Stimulated activated CD4-positive, alpha-beta T cell treated with anti-CD3 and anti-CD28 coated beads, TNF-alpha, amount 100 ng/mL, for 1 hour (primary cell): ENCODE measurements around the gene TTC7B.

Experiments used
- DNase-seq, 3 donors: peaks; one replicate each; pipeline ENCODE4 v3.0.0-alpha.2; 2020; ENCODE audit warnings: low read depth in 3 of 3, low spot score in 1 of 3

The TTC7B gene

GRCh38 chr14:90579816-90580215 is 236.4 kb downstream of the TTC7B start:
- DNase-seq, result no peak

GRCh38 chr14:90579088-90579487 is 237.1 kb downstream of the TTC7B start:
- no peak for DNase-seq

GRCh38 chr14:90578283-90578985 is 237.8 kb downstream of the TTC7B start:
- DNase-seq, result no peak

- no peak for DNase-seq
These were observed 238.5 kb downstream of the TTC7B start for GRCh38 chr14:90577661-90578282.

- DNase-seq, result no peak
These were observed 239.1 kb downstream of the TTC7B start for GRCh38 chr14:90576981-90577660.

GRCh38 chr14:90576581-90576980 is 239.6 kb downstream of the TTC7B start:
- no peak for DNase-seq

GRCh38 chr14:90575781-90576180 is 240.4 kb downstream of the TTC7B start:
- no peak for DNase-seq

- no peak for DNase-seq
These were observed 240.9 kb downstream of the TTC7B start for GRCh38 chr14:90575336-90575735.

- DNase-seq, result no peak
These were observed 241.8 kb downstream of the TTC7B start for GRCh38 chr14:90574188-90575131.

GRCh38 chr14:90573385-90574105 is 242.7 kb downstream of the TTC7B start:
- DNase-seq, result no peak

- no peak for DNase-seq
These were observed 243.6 kb downstream of the TTC7B start for GRCh38 chr14:90572441-90573150.

GRCh38 chr14:90571149-90571947 is 244.9 kb downstream of the TTC7B start:
- no peak for DNase-seq

- no peak for DNase-seq
These were observed 245.8 kb downstream of the TTC7B start for GRCh38 chr14:90570461-90570860.

GRCh38 chr14:90569606-90570387 is 246.4 kb downstream of the TTC7B start:
- no peak for DNase-seq

- DNase-seq, result no peak
These were observed 247.0 kb downstream of the TTC7B start for GRCh38 chr14:90569201-90569600.

- DNase-seq, result no peak
These were observed 247.8 kb downstream of the TTC7B start for GRCh38 chr14:90568405-90568804.

GRCh38 chr14:90567991-90568390 is 248.2 kb downstream of the TTC7B start:
- DNase-seq, result no peak

GRCh38 chr14:90567191-90567590 is 249.0 kb downstream of the TTC7B start:
- no peak for DNase-seq
